IMR-90 (cell line): ENCODE measurements around the gene SDCCAG8. TPM values are rescaled to one million over a fixed set of nuclear protein-coding genes. Genes with fewer than 3 reads are reported as not detected.
A peak's percentile ranks its signal among the peaks of the same experiment; 100 is the strongest.

Experiments used
- ATAC-seq: fragments of 200-7000 bp; cut with Tn5 transposase; 2 replicates; pipeline ENCODE4 v1.9.1; 2020; ENCODE audit warnings: low read depth, mild to moderate bottlenecking, moderate library complexity
- BruUV-seq: library from RNA; stranded (reverse); fragments of 400-500 nt; replicated peaks from 2 replicates; lab custom pipeline; 2021; lab: Mats Ljungman, UMichigan
- CTCF ChIA-PET: fragments of 300-600 bp; formaldehyde crosslinking; extraction: SDS; loops from one replicate; lab custom pipeline; 2021; ENCODE audit warnings: antibody characterized with exemption; lab: Yijun Ruan, JAX
- POLR2A ChIA-PET: fragments of 300-600 bp; sonication (Branson Sonifier 250); formaldehyde crosslinking; loops from one replicate; lab custom pipeline; 2022; ENCODE audit warnings: antibody characterized with exemption; ENCODE audit not compliant: unreplicated experiment; lab: Charles Lee
- DNase-seq: peaks from one replicate; pipeline ENCODE4 v3.0.0; 2013
- H2AFZ ChIP-seq: replicated peaks from 2 replicates; pipeline ENCODE3; 2013; ENCODE audit warnings: low read length, mild to moderate bottlenecking; ENCODE audit not compliant: poor library complexity
- H2AK5ac ChIP-seq: 2 replicates; pipeline ENCODE4 v1.6.1; 2013; ENCODE audit warnings: low read depth, low read length, inconsistent platforms
- H2AK9ac ChIP-seq: replicated peaks from 2 replicates; pipeline ENCODE3; 2013; ENCODE audit warnings: mild to moderate bottlenecking, low read depth, low read length, moderate library complexity; ENCODE audit not compliant: poor library complexity
- H2BK120ac ChIP-seq: 2 replicates; pipeline ENCODE4 v1.6.1; 2013; ENCODE audit warnings: low read depth, low read length, inconsistent platforms
- H2BK15ac ChIP-seq: 3 replicates; pipeline ENCODE4 v1.6.1; 2013; ENCODE audit warnings: low read depth, low read length, inconsistent platforms
- H2BK20ac ChIP-seq: 2 replicates; pipeline ENCODE4 v1.6.1; 2013; ENCODE audit warnings: low read depth, mild to moderate bottlenecking, inconsistent platforms, low read length, moderate library complexity
- H2BK5ac ChIP-seq: 2 replicates; pipeline ENCODE4 v1.6.1; 2013; ENCODE audit warnings: mild to moderate bottlenecking, low read depth, low read length, inconsistent platforms; ENCODE audit not compliant: poor library complexity, severe bottlenecking
- H3K14ac ChIP-seq: replicated peaks from 2 replicates; pipeline ENCODE4 v1.6.1; 2013; ENCODE audit warnings: low read depth, low read length, inconsistent platforms
- H3K18ac ChIP-seq: 2 replicates; pipeline ENCODE4 v1.6.1; 2013; ENCODE audit warnings: low read depth, low read length, control low read depth
- H3K23ac ChIP-seq: 2 replicates; pipeline ENCODE4 v1.6.1; 2013; ENCODE audit warnings: low read depth, low read length, inconsistent platforms
- H3K27ac ChIP-seq: 2 replicates; pipeline ENCODE4 v1.5.1; 2013; ENCODE audit warnings: mild to moderate bottlenecking, control low read depth, low read length; ENCODE audit not compliant: insufficient read depth
- H3K27me3 ChIP-seq: 2 replicates; pipeline ENCODE4 v1.6.1; 2013; ENCODE audit warnings: low read length; ENCODE audit not compliant: control insufficient read depth, insufficient read depth
- H3K36me3 ChIP-seq: 2 replicates; pipeline ENCODE4 v1.6.1; 2013; ENCODE audit warnings: low read length, mixed read lengths; ENCODE audit not compliant: control insufficient read depth, insufficient read depth
- H3K4ac ChIP-seq: 2 replicates; pipeline ENCODE4 v1.6.1; 2013; ENCODE audit warnings: low read depth, low read length, inconsistent platforms
- H3K4me1 ChIP-seq: 2 replicates; pipeline ENCODE4 v1.6.1; 2013; ENCODE audit warnings: low read length, mixed read lengths; ENCODE audit not compliant: control insufficient read depth, insufficient read depth
- H3K4me2 ChIP-seq: 2 replicates; pipeline ENCODE4 v1.6.1; 2013; ENCODE audit warnings: low read depth, mild to moderate bottlenecking, control low read depth, low read length, moderate library complexity
- H3K4me3 ChIP-seq: 2 replicates; pipeline ENCODE4 v1.5.1; 2013; ENCODE audit warnings: low read depth, mild to moderate bottlenecking, control low read depth, low read length, moderate library complexity; ENCODE audit not compliant: insufficient read depth
- H3K56ac ChIP-seq: 2 replicates; pipeline ENCODE4 v1.6.1; 2013; ENCODE audit warnings: low read length, inconsistent platforms; ENCODE audit not compliant: insufficient read depth; ENCODE audit errors: extremely low read depth
- H3K79me1 ChIP-seq, 2 experiments: 2 replicates each; pipeline ENCODE4 v1.6.1; 2013; ENCODE audit warnings: low read length in 2 of 2, inconsistent platforms in 1 of 2, low read depth in 1 of 2
- H3K9ac ChIP-seq: 2 replicates; pipeline ENCODE4 v1.6.1; 2013; ENCODE audit warnings: low read depth, low read length, control low read depth
- H3K9me1 ChIP-seq: 2 replicates; pipeline ENCODE4 v1.6.1; 2013; ENCODE audit warnings: low read length, inconsistent platforms; ENCODE audit not compliant: insufficient read depth
- H3K9me3 ChIP-seq: 2 replicates; pipeline ENCODE4 v1.6.1; 2013; ENCODE audit warnings: low read length; ENCODE audit not compliant: control insufficient read depth, insufficient read depth
- H4K20me1 ChIP-seq: 2 replicates; pipeline ENCODE4 v1.6.1; 2013; ENCODE audit warnings: low read length, inconsistent platforms; ENCODE audit not compliant: insufficient read depth
- H4K5ac ChIP-seq: 2 replicates; pipeline ENCODE4 v1.6.1; 2013; ENCODE audit warnings: mild to moderate bottlenecking, low read depth, low read length, control low read depth
- H4K8ac ChIP-seq, 2 experiments: 2 replicates each; pipeline ENCODE4 v1.6.1; 2013; ENCODE audit warnings: low read depth in 2 of 2, low read length in 2 of 2, control low read depth in 1 of 2, inconsistent platforms in 1 of 2
- H4K91ac ChIP-seq: 2 replicates; pipeline ENCODE4 v1.6.1; 2013; ENCODE audit warnings: low read depth, low read length, inconsistent platforms; ENCODE audit not compliant: insufficient read depth
- CEBPB ChIP-seq: IDR thresholded peaks from 2 replicates; pipeline ENCODE4 v1.6.1; 2012; ENCODE audit warnings: low read depth, low read length, improper control_type of control experiment
- USF2 ChIP-seq: fragments of 150-350 bp; IDR thresholded peaks from 2 replicates; pipeline ENCODE4 v1.6.1; 2017; ENCODE audit warnings: mild to moderate bottlenecking, antibody characterized with exemption, low read length, low read depth
- WGBS, 2 experiments: methylation state at CpG; one replicate each; pipeline versions ENCODE4 v1.1.5 to v1.1.7; 2013; ENCODE audit warnings: missing lambda C conversion rate in 2 of 2; ENCODE audit not compliant: insufficient read length in 1 of 2; ENCODE audit errors: extremely low coverage in 2 of 2; 5-methylcytosine and 5-hydroxymethylcytosine counted together
- dilution Hi-C: fragments of 300-500 bp; cut with HindIII; formaldehyde crosslinking; loops from one replicate; pipeline ENCODE4 v1.14.3; 2018; ENCODE audit warnings: low sequenced_read_pairs; ENCODE audit not compliant: unreplicated experiment
- in situ Hi-C: fragments of 300-500 bp; cut with MboI; formaldehyde crosslinking; loops from 3 replicates; pipeline ENCODE4 v1.14.3; 2019; ENCODE audit warnings: low sequenced_read_pairs, inconsistent platforms, mixed read lengths
- intact Hi-C: fragments of 100-400 bp; cut with micrococcal nuclease; formaldehyde crosslinking; loops from 2 replicates; pipeline ENCODE4 v1.10.0; 2022
- polyA plus RNA-seq, 3 experiments: library from polyadenylated mRNA; depleted of rRNA; stranded (reverse); fragments of >200 nt; gene quantifications; 2 replicates each; pipeline ENCODE4 v1.2.3, GENCODE V29; 2012; ENCODE audit warnings: low replicate concordance in 1 of 3
- total RNA-seq: library from RNA; depleted of rRNA; stranded (reverse); fragments of >200 nt; gene quantifications from 2 replicates; pipeline ENCODE4 v1.2.3, GENCODE V29; 2012

Gene SDCCAG8
- total and polyA plus RNA-seq, 2 of the 4 experiments (the other 2 are of a cell fraction) = 25.2 to 46.8 TPM

- ChIA-PET CTCF (interaction anchor here (0.6 kb wide), 1 partner anchor 261 kb away, joined by 3 read pairs; no protein-coding TSS in a partner anchor), POLR2A (no interaction called here)
- no peak overlapping the region for H2BK15ac ChIP-seq
- H4K20me1 ChIP-seq = no peaks in the 10 kb centered on the region
- no peak overlapping the region for H3K4me2 ChIP-seq
- H3K4ac ChIP-seq = peak overlapping the region; percentile 21; the same call in 1 of the 2 replicates
- H3K79me1 ChIP-seq = peaks cover 0 to 4% of the 10 kb centered on the region in 2 experiments; a peak in 1 of 4 replicates
- H3K14ac ChIP-seq = no peak overlapping the region
- WGBS, 2 experiments = 44% methylated on average over 17 of the region's 25 CpGs; no CpG with 5 or more reads in 1 of the 2 experiments
- no peaks in the 10 kb centered on the region for H3K9me3 ChIP-seq
- H2AK5ac ChIP-seq = no peak overlapping the region
- no peak overlapping the region for H2BK120ac ChIP-seq
- intact Hi-C loops = no loop called here
- no peak overlapping the region for H3K18ac ChIP-seq
- peak overlapping the region; percentile 46 for H2AFZ ChIP-seq
- BruUV-seq = no TSS peak
- no peak overlapping the region for H3K27ac ChIP-seq
- H2BK20ac ChIP-seq = no peak overlapping the region
- H2AK9ac ChIP-seq = peak overlapping the region; percentile 23
- no peak overlapping the region for H3K4me3 ChIP-seq
- no peak overlapping the region for H4K5ac ChIP-seq
- H3K4me1 ChIP-seq = peaks cover 2% of the 10 kb centered on the region; the same call in 1 of the 2 replicates
- no peak overlapping the region for H4K91ac ChIP-seq
- TF ChIP-seq USF2 = no peak
- peak; percentile 55 for TF ChIP-seq CEBPB
- H3K9ac ChIP-seq = no peak overlapping the region
- H3K56ac ChIP-seq = no peak overlapping the region
- DNase-seq (peak; percentile 49), ATAC-seq (peak; percentile 79)
- H3K27me3 ChIP-seq = no peaks in the 10 kb centered on the region
- no peak overlapping the region for H4K8ac ChIP-seq
- dilution Hi-C loops = no loop called here
- no peaks in the 10 kb centered on the region; the same call in 1 of the 2 replicates for H3K36me3 ChIP-seq
- H3K23ac ChIP-seq = no peak overlapping the region
- peaks cover 3% of the 10 kb centered on the region; the same call in 1 of the 2 replicates for H3K9me1 ChIP-seq
- in situ Hi-C loops = loop anchor here (25.0 kb wide), 1 partner anchor 805 kb away; no protein-coding TSS in a partner anchor
- no peak overlapping the region for H2BK5ac ChIP-seq
Measured at GRCh38 chr1:243482141-243483022, 226.5 kb downstream of the SDCCAG8 start.
